Measurements from ENCODE around the gene GATC.

GATC gene

GRCh38 chr12:120413901-120414695 is 32.1 kb upstream of the GATC start:
- H3K4me1 ChIP-seq (ENCODE audit: control insufficient read depth, insufficient read depth, low read length) = no peaks in the 10 kb centered on the region

GRCh38 chr12:120416490-120417216 is 29.6 kb upstream of the GATC start:
- Histone ChIP-seq H3K9me3 (ENCODE audit: control insufficient read depth, insufficient read depth, low read length) (no peaks in the 10 kb centered on the region), H3K27ac (ENCODE audit: low read length) (no peak overlapping the region), H3K4me1 (ENCODE audit: control insufficient read depth, insufficient read depth, low read length) (no peaks in the 10 kb centered on the region), H3K4me3 (ENCODE audit: low read length) (no peak overlapping the region), H3K27me3 (ENCODE audit: control insufficient read depth, insufficient read depth, low read length) (no peaks in the 10 kb centered on the region), H3K36me3 (ENCODE audit: control insufficient read depth, insufficient read depth, low read length) (no peaks in the 10 kb centered on the region)
- DNase-seq (ENCODE audit: low read depth, low spot score) = no peak
- WGBS (ENCODE audit: insufficient coverage, insufficient read length) = no CpG with 5 or more reads among the region's 7 CpGs

More at GRCh38 chr12:120413901-120414695, 32.1 kb upstream of the GATC start:
- Histone ChIP-seq H3K27ac (ENCODE audit: low read length) (no peak overlapping the region), H3K27me3 (ENCODE audit: control insufficient read depth, insufficient read depth, low read length) (no peaks in the 10 kb centered on the region), H3K4me3 (ENCODE audit: low read length) (no peak overlapping the region), H3K36me3 (ENCODE audit: control insufficient read depth, insufficient read depth, low read length) (no peaks in the 10 kb centered on the region), H3K9me3 (ENCODE audit: control insufficient read depth, insufficient read depth, low read length) (no peaks in the 10 kb centered on the region)
- WGBS (ENCODE audit: insufficient coverage, insufficient read length) = no CpG with 5 or more reads among the region's 13 CpGs
- no peak for DNase-seq (ENCODE audit: low read depth, low spot score)

GRCh38 chr12:120417917-120418580 is 28.2 kb upstream of the GATC start:
- Histone ChIP-seq H3K36me3 (ENCODE audit: control insufficient read depth, insufficient read depth, low read length) (no peaks in the 10 kb centered on the region), H3K4me3 (ENCODE audit: low read length) (no peak overlapping the region), H3K4me1 (ENCODE audit: control insufficient read depth, insufficient read depth, low read length) (no peaks in the 10 kb centered on the region), H3K27ac (ENCODE audit: low read length) (no peak overlapping the region), H3K27me3 (ENCODE audit: control insufficient read depth, insufficient read depth, low read length) (no peaks in the 10 kb centered on the region), H3K9me3 (ENCODE audit: control insufficient read depth, insufficient read depth, low read length) (no peaks in the 10 kb centered on the region)
- WGBS (ENCODE audit: insufficient coverage, insufficient read length) = no CpG with 5 or more reads among the region's 4 CpGs
- no peak for DNase-seq (ENCODE audit: low read depth, low spot score)

GRCh38 chr12:120421701-120422100 is 24.5 kb upstream of the GATC start:
- Histone ChIP-seq H3K27ac (ENCODE audit: low read length) (no peak overlapping the region), H3K4me1 (ENCODE audit: control insufficient read depth, insufficient read depth, low read length) (no peaks in the 10 kb centered on the region), H3K4me3 (ENCODE audit: low read length) (no peak overlapping the region), H3K36me3 (ENCODE audit: control insufficient read depth, insufficient read depth, low read length) (no peaks in the 10 kb centered on the region), H3K9me3 (ENCODE audit: control insufficient read depth, insufficient read depth, low read length) (no peaks in the 10 kb centered on the region), H3K27me3 (ENCODE audit: control insufficient read depth, insufficient read depth, low read length) (no peaks in the 10 kb centered on the region)
- WGBS (ENCODE audit: insufficient coverage, insufficient read length) = no CpG with 5 or more reads among the region's 4 CpGs
- no peak for DNase-seq (ENCODE audit: low read depth, low spot score)

GRCh38 chr12:120422892-120423456 is 23.3 kb upstream of the GATC start:
- Histone ChIP-seq H3K4me3 (ENCODE audit: low read length) (no peak overlapping the region), H3K9me3 (ENCODE audit: control insufficient read depth, insufficient read depth, low read length) (no peaks in the 10 kb centered on the region), H3K27ac (ENCODE audit: low read length) (no peak overlapping the region), H3K36me3 (ENCODE audit: control insufficient read depth, insufficient read depth, low read length) (no peaks in the 10 kb centered on the region), H3K4me1 (ENCODE audit: control insufficient read depth, insufficient read depth, low read length) (no peaks in the 10 kb centered on the region), H3K27me3 (ENCODE audit: control insufficient read depth, insufficient read depth, low read length) (no peaks in the 10 kb centered on the region)
- no peak for DNase-seq (ENCODE audit: low read depth, low spot score)
- WGBS (ENCODE audit: insufficient coverage, insufficient read length) = no CpG with 5 or more reads among the region's 7 CpGs

GRCh38 chr12:120425797-120426196 is 20.4 kb upstream of the GATC start:
- no peaks in the 10 kb centered on the region for H3K36me3 ChIP-seq (ENCODE audit: control insufficient read depth, insufficient read depth, low read length)
- no CpG with 5 or more reads among the region's 3 CpGs for WGBS (ENCODE audit: insufficient coverage, insufficient read length)
- no peak overlapping the region for H3K27ac ChIP-seq (ENCODE audit: low read length)
- no peak overlapping the region for H3K4me3 ChIP-seq (ENCODE audit: low read length)
- DNase-seq (ENCODE audit: low read depth, low spot score) = no peak
- H3K4me1 ChIP-seq (ENCODE audit: control insufficient read depth, insufficient read depth, low read length) = no peaks in the 10 kb centered on the region
- H3K27me3 ChIP-seq (ENCODE audit: control insufficient read depth, insufficient read depth, low read length) = no peaks in the 10 kb centered on the region
- H3K9me3 ChIP-seq (ENCODE audit: control insufficient read depth, insufficient read depth, low read length) = no peaks in the 10 kb centered on the region

GRCh38 chr12:120428597-120429229 is 17.5 kb upstream of the GATC start:
- H3K4me1 ChIP-seq (ENCODE audit: control insufficient read depth, insufficient read depth, low read length) = no peaks in the 10 kb centered on the region

GRCh38 chr12:120429368-120429767 is 16.9 kb upstream of the GATC start:
- no peaks in the 10 kb centered on the region for H3K36me3 ChIP-seq (ENCODE audit: control insufficient read depth, insufficient read depth, low read length)
- no CpG with 5 or more reads among the region's 7 CpGs for WGBS (ENCODE audit: insufficient coverage, insufficient read length)

More at GRCh38 chr12:120428597-120429229, 17.5 kb upstream of the GATC start:
- no peak for DNase-seq (ENCODE audit: low read depth, low spot score)
- WGBS (ENCODE audit: insufficient coverage, insufficient read length) = no CpG with 5 or more reads among the region's 8 CpGs
- no peak overlapping the region for H3K27ac ChIP-seq (ENCODE audit: low read length)
- no peaks in the 10 kb centered on the region for H3K27me3 ChIP-seq (ENCODE audit: control insufficient read depth, insufficient read depth, low read length)
- H3K9me3 ChIP-seq (ENCODE audit: control insufficient read depth, insufficient read depth, low read length) = no peaks in the 10 kb centered on the region
- H3K4me3 ChIP-seq (ENCODE audit: low read length) = no peak overlapping the region
- no peaks in the 10 kb centered on the region for H3K36me3 ChIP-seq (ENCODE audit: control insufficient read depth, insufficient read depth, low read length)

GRCh38 chr12:120432772-120433525 is 13.3 kb upstream of the GATC start:
- no peaks in the 10 kb centered on the region for H3K4me1 ChIP-seq (ENCODE audit: control insufficient read depth, insufficient read depth, low read length)
- no peak overlapping the region for H3K4me3 ChIP-seq (ENCODE audit: low read length)
- H3K27ac ChIP-seq (ENCODE audit: low read length) = no peak overlapping the region
- WGBS (ENCODE audit: insufficient coverage, insufficient read length) = no CpG with 5 or more reads among the region's 10 CpGs
- H3K27me3 ChIP-seq (ENCODE audit: control insufficient read depth, insufficient read depth, low read length) = no peaks in the 10 kb centered on the region
- no peaks in the 10 kb centered on the region for H3K36me3 ChIP-seq (ENCODE audit: control insufficient read depth, insufficient read depth, low read length)
- no peaks in the 10 kb centered on the region for H3K9me3 ChIP-seq (ENCODE audit: control insufficient read depth, insufficient read depth, low read length)
- no peak for DNase-seq (ENCODE audit: low read depth, low spot score)

More at GRCh38 chr12:120429368-120429767, 16.9 kb upstream of the GATC start:
- no peaks in the 10 kb centered on the region for H3K9me3 ChIP-seq (ENCODE audit: control insufficient read depth, insufficient read depth, low read length)
- no peak overlapping the region for H3K27ac ChIP-seq (ENCODE audit: low read length)
- no peaks in the 10 kb centered on the region for H3K27me3 ChIP-seq (ENCODE audit: control insufficient read depth, insufficient read depth, low read length)
- no peaks in the 10 kb centered on the region for H3K4me1 ChIP-seq (ENCODE audit: control insufficient read depth, insufficient read depth, low read length)
- H3K4me3 ChIP-seq (ENCODE audit: low read length) = no peak overlapping the region
- DNase-seq (ENCODE audit: low read depth, low spot score) = no peak

All from iPS DF 6.9 (cell line).